Activated CD8-positive, alpha-beta T cell treated with anti-CD3 and anti-CD28 coated beads for 36 hours (primary cell): ENCODE measurements around the gene AFAP1L1. TPM values are rescaled to one million over a fixed set of nuclear protein-coding genes. Genes with fewer than 3 reads are reported as not detected.

Source experiments
- ATAC-seq: fragments of 200-7000 bp; cut with Tn5 transposase; one replicate; pipeline ENCODE4 v1.10.0; 2021; ENCODE audit warnings: mild to moderate bottlenecking, moderate library complexity
- CTCF ChIA-PET: fragments of 350-600 bp; sonication (Branson Sonifier 250); formaldehyde crosslinking; loops from one replicate; lab custom pipeline; 2021; ENCODE audit warnings: antibody characterized with exemption; lab: Charles Lee
- POLR2A ChIA-PET: fragments of 350-600 bp; sonication (Branson Sonifier 250); formaldehyde crosslinking; loops from one replicate; lab custom pipeline; 2021; ENCODE audit warnings: antibody characterized with exemption; lab: Charles Lee
- DNase-seq: peaks from one replicate; pipeline ENCODE4 v3.0.0-alpha.2; 2020
- H3K27ac Mint-ChIP-seq: one replicate; pipeline ENCODE4 v1.8.0; 2021; ENCODE audit warnings: mild to moderate bottlenecking, mixed read lengths
- H3K27me3 Mint-ChIP-seq: one replicate; pipeline ENCODE4 v1.8.0; 2021; ENCODE audit warnings: mixed read lengths
- H3K36me3 Mint-ChIP-seq: one replicate; pipeline ENCODE4 v1.8.0; 2021; ENCODE audit warnings: low read depth, mixed read lengths
- H3K4me1 Mint-ChIP-seq: one replicate; pipeline ENCODE4 v1.8.0; 2021; ENCODE audit warnings: low read depth, mixed read lengths
- H3K4me3 Mint-ChIP-seq: one replicate; pipeline ENCODE4 v1.8.0; 2021; ENCODE audit warnings: mild to moderate bottlenecking, moderate library complexity, mixed read lengths
- H3K9me3 Mint-ChIP-seq: one replicate; pipeline ENCODE4 v1.8.0; 2021; ENCODE audit warnings: mixed read lengths
- intact Hi-C: fragments of 100-400 bp; cut with micrococcal nuclease; formaldehyde crosslinking; loops from one replicate; pipeline ENCODE4 v1.10.0; 2022
- total RNA-seq, 2 experiments: library from RNA; stranded (reverse); gene quantifications; one replicate each; pipeline ENCODE4 v1.2.3, GENCODE V29; 2021
- TF ChIP-seq, protein P1 (sequence below): fragments of 200-600 bp; IDR thresholded peaks from one replicate; pipeline ENCODE4 v1.8.0; 2022; ENCODE audit warnings: antibody characterized with exemption, mild to moderate bottlenecking

Gene AFAP1L1
- total RNA-seq, 2 experiments from 2014 or later = 1.3 to 1.6 TPM

DNA sequence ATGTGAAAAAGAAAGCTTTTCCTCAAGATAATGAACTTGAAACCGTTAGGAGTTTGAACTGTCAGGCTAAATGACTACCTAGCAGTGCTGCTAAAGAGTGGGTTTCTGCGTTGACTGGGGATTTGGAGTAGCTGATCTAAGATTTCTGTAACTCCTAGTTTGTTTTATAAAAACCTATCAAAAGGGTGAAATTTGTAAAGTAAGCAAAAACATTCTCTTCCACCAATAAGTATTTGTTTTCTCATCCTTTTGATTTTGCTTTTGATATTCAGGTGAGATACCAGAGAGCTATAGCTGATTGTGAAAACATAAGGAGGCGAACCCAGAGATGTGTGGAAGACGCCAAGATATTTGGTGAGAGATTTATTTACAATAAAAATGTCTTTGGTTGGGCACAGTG lies 77.7 kb downstream of the AFAP1L1 start:
- peak overlapping the region; percentile 98 for H3K27ac Mint-ChIP-seq
- no peaks in the 10 kb centered on the region for H3K9me3 Mint-ChIP-seq
- DNase-seq (no peak), ATAC-seq (no peak)
- TF ChIP-seq, protein P1, sequence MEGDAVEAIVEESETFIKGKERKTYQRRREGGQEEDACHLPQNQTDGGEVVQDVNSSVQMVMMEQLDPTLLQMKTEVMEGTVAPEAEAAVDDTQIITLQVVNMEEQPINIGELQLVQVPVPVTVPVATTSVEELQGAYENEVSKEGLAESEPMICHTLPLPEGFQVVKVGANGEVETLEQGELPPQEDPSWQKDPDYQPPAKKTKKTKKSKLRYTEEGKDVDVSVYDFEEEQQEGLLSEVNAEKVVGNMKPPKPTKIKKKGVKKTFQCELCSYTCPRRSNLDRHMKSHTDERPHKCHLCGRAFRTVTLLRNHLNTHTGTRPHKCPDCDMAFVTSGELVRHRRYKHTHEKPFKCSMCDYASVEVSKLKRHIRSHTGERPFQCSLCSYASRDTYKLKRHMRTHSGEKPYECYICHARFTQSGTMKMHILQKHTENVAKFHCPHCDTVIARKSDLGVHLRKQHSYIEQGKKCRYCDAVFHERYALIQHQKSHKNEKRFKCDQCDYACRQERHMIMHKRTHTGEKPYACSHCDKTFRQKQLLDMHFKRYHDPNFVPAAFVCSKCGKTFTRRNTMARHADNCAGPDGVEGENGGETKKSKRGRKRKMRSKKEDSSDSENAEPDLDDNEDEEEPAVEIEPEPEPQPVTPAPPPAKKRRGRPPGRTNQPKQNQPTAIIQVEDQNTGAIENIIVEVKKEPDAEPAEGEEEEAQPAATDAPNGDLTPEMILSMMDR = no peak
- H3K36me3 Mint-ChIP-seq = peaks cover 80% of the 10 kb centered on the region
- H3K4me3 Mint-ChIP-seq = no peak overlapping the region
- ChIA-PET POLR2A (interaction anchor here (1.5 to 1.7 kb wide), 2 partner anchors 9 to 10 kb away, joined by 3 to 4 read pairs; no protein-coding TSS in a partner anchor), CTCF (interaction anchor here (1.1 to 1.9 kb wide), 4 partner anchors 8 to 215 kb away, joined by 3 to 6 read pairs (median 4); partner anchors contain the start of gene PCYOX1L)
- peaks cover 71% of the 10 kb centered on the region for H3K4me1 Mint-ChIP-seq
- H3K27me3 Mint-ChIP-seq = no peaks in the 10 kb centered on the region
- intact Hi-C loops = no loop called here

DNA sequence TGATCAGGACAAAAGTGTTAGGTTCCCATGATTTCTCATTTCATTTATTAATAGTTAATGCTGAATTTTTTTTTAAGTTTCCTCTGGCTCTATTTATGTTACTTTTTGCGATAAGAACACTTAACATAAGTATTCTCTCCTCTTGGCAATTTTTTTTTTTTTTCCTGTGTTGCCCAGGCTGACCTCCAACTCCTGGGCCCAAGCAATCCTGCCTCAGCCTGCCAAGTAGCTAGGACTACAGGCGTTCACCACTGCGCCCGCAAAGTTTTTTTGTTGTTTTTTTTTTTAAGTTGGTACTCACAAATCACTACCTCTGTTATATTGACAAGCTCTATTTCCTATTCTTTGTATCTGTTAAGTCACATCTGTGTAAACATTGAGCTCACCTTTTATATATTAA lies 80.5 kb downstream of the AFAP1L1 start:
- H3K27me3 Mint-ChIP-seq = no peaks in the 10 kb centered on the region
- ChIA-PET POLR2A (interaction anchor here (1.1 kb wide), 1 partner anchor 13 kb away, joined by 3 read pairs; no protein-coding TSS in a partner anchor), CTCF (interaction anchor here (1.2 to 14.8 kb wide), 2 partner anchors 12 to 17 kb away, joined by 4 to 163 read pairs; no protein-coding TSS in a partner anchor)
- no peak overlapping the region for H3K4me3 Mint-ChIP-seq
- intact Hi-C loops = no loop called here
- H3K4me1 Mint-ChIP-seq = peaks cover 77% of the 10 kb centered on the region
- TF ChIP-seq, protein P1 = no peak
- peaks cover 86% of the 10 kb centered on the region for H3K36me3 Mint-ChIP-seq
- ATAC-seq = no peak
- no peak overlapping the region for H3K27ac Mint-ChIP-seq
- no peaks in the 10 kb centered on the region for H3K9me3 Mint-ChIP-seq
- DNase-seq = no peak

DNA sequence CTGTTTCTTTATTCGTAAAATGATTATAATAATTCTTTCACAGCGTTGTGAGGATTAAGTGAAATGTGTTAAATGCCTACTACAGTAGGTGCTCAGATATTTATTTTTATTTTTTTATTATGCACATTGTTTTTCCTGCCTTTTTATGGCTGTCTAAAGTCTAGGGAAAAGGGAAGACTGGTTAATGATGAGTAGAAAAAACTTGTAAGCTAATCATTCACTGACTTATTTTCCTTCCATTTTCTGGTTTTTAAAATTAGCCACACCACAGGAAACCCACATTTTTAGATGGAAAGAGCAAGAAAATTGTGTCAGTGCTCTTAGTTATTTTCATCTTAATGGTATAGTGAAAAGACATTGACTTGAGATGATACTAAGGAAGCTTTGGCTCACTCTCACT lies 82.3 kb downstream of the AFAP1L1 start:
- CTCF ChIA-PET = interaction anchor here (0.8 to 14.8 kb wide), 6 partner anchors 9 to 211 kb away, joined by 3 to 163 read pairs (median 4); partner anchors contain the start of gene GRPEL2
- no peaks in the 10 kb centered on the region for H3K27me3 Mint-ChIP-seq
- peaks cover 71% of the 10 kb centered on the region for H3K4me1 Mint-ChIP-seq
- H3K27ac Mint-ChIP-seq = peak overlapping the region; percentile 42
- no peak for ATAC-seq
- TF ChIP-seq, protein P1 = no peak
- H3K4me3 Mint-ChIP-seq = no peak overlapping the region
- H3K9me3 Mint-ChIP-seq = no peaks in the 10 kb centered on the region
- no peak for DNase-seq
- peaks cover 68% of the 10 kb centered on the region for H3K36me3 Mint-ChIP-seq
- intact Hi-C loops = no loop called here
- POLR2A ChIA-PET = interaction anchor here (1.0 to 9.1 kb wide), 2 partner anchors 8 to 13 kb away, joined by 3 to 82 read pairs; partner anchors contain the start of gene GRPEL2

DNA sequence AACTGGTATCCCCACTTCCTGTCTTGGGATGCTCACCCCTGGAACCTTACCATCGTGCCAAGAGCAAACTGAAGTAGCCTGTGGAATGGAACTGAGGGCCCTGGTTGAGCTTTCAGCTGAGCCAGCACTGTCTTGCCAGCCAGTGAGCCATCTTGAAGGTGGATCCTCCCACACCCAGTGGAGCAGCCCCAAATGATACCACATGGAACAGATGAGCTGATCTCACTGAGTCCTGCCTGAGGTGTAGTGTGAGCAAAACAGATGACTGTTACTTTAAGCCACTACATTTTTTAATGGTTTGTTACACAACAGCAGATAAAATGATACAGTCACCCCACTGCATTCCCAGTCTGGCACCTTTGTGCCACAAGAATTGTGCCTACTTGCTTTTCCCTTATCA lies 84.0 kb downstream of the AFAP1L1 start:
- DNase-seq (peak; percentile 36), ATAC-seq (no peak)
- Mint-ChIP-seq H3K36me3 (peaks cover 52% of the 10 kb centered on the region), H3K27me3 (no peaks in the 10 kb centered on the region), H3K4me1 (peaks cover 72% of the 10 kb centered on the region), H3K4me3 (no peak overlapping the region), H3K27ac (peak overlapping the region; percentile 60), H3K9me3 (no peaks in the 10 kb centered on the region)
- TF ChIP-seq, protein P1 = no peak
- ChIA-PET CTCF (interaction anchor here (1.3 to 14.8 kb wide), 6 partner anchors 9 to 209 kb away, joined by 5 to 163 read pairs (median 7); partner anchors contain the start of gene GRPEL2), POLR2A (interaction anchor here (0.8 to 9.1 kb wide), 3 partner anchors 10 to 24 kb away, joined by 3 to 82 read pairs (median 6); partner anchors contain the start of genes GRPEL2 and IL17B)
- intact Hi-C loops = no loop called here

DNA sequence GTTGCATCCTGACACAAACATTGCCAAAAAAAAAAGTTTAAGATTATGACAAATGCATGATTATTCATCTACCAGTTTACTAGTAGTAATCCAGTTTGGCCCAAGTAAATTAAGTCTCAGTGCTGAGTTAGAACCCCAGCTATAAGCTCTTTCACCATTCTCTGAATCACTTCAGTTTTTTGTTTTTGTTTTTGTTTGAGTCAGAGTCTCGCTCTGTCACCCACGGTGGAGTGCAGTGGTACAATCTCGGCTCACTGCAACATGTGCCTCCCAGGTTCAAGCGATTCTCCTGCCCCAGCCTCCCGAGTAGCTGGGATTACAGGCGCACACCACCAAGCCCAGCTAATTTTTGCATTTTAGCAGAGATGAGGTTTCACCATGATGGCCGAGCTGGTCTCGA lies 84.7 kb downstream of the AFAP1L1 start:
- ATAC-seq (no peak), DNase-seq (peak; percentile 28)
- no peaks in the 10 kb centered on the region for H3K27me3 Mint-ChIP-seq
- peak overlapping the region; percentile 60 for H3K27ac Mint-ChIP-seq
- TF ChIP-seq, protein P1 = no peak
- H3K4me3 Mint-ChIP-seq = peak overlapping the region; percentile 35
- POLR2A ChIA-PET = interaction anchor here (1.5 to 9.1 kb wide), 2 partner anchors 11 kb away, joined by 6 to 82 read pairs; partner anchors contain the start of gene GRPEL2
- CTCF ChIA-PET = interaction anchor here (1.3 to 14.8 kb wide), 5 partner anchors 12 to 209 kb away, joined by 4 to 163 read pairs (median 7); partner anchors contain the start of gene GRPEL2
- peaks cover 47% of the 10 kb centered on the region for H3K36me3 Mint-ChIP-seq
- H3K9me3 Mint-ChIP-seq = no peaks in the 10 kb centered on the region
- intact Hi-C loops = no loop called here
- peaks cover 70% of the 10 kb centered on the region for H3K4me1 Mint-ChIP-seq
